ENCODE measurements around the gene NR1H2. TPM values are rescaled to one million over a fixed set of nuclear protein-coding genes. Genes with fewer than 3 reads are reported as not detected.

The NR1H2 gene
- total RNA-seq, 1 experiment from 2014 or later = 189 TPM

GRCh38 chr19:50368649-50369570 lies 7.3 kb upstream of the NR1H2 start:
- DNase-seq (ENCODE audit: low read depth) = peak; percentile 82
- in situ Hi-C loops (cut with HindIII; ENCODE audit: low pct_unique_long_range_greater_than_20kb, low sequenced_read_pairs) = no loop called here

GRCh38 chr19:50371914-50372475 lies 4.3 kb upstream of the NR1H2 start:
- in situ Hi-C loops (cut with HindIII; ENCODE audit: low pct_unique_long_range_greater_than_20kb, low sequenced_read_pairs) = no loop called here
- DNase-seq (ENCODE audit: low read depth) = no peak

- in situ Hi-C loops (cut with HindIII; ENCODE audit: low pct_unique_long_range_greater_than_20kb, low sequenced_read_pairs) = no loop called here
- DNase-seq (ENCODE audit: low read depth) = peak; percentile 50
These were observed 799 bp downstream of the NR1H2 start for GRCh38 chr19:50377051-50377461.

GRCh38 chr19:50377517-50377916 lies 1.3 kb downstream of the NR1H2 start:
- no peak for DNase-seq (ENCODE audit: low read depth)
- in situ Hi-C loops (cut with HindIII; ENCODE audit: low pct_unique_long_range_greater_than_20kb, low sequenced_read_pairs) = no loop called here

- DNase-seq (ENCODE audit: low read depth) = no peak
- in situ Hi-C loops (cut with HindIII; ENCODE audit: low pct_unique_long_range_greater_than_20kb, low sequenced_read_pairs) = no loop called here
These were observed 2.1 kb downstream of the NR1H2 start for GRCh38 chr19:50378169-50378862.

- in situ Hi-C loops (cut with HindIII; ENCODE audit: low pct_unique_long_range_greater_than_20kb, low sequenced_read_pairs) = no loop called here
- no peak for DNase-seq (ENCODE audit: low read depth)
These were observed 2.6 kb downstream of the NR1H2 start for GRCh38 chr19:50378863-50379236.

- DNase-seq (ENCODE audit: low read depth) = no peak
- in situ Hi-C loops (cut with HindIII; ENCODE audit: low pct_unique_long_range_greater_than_20kb, low sequenced_read_pairs) = no loop called here
These were observed 3.3 kb downstream of the NR1H2 start for GRCh38 chr19:50379602-50380001.

GRCh38 chr19:50380137-50380536 lies 3.9 kb downstream of the NR1H2 start:
- no peak for DNase-seq (ENCODE audit: low read depth)
- in situ Hi-C loops (cut with HindIII; ENCODE audit: low pct_unique_long_range_greater_than_20kb, low sequenced_read_pairs) = no loop called here

GRCh38 chr19:50380751-50381151 lies 4.5 kb downstream of the NR1H2 start:
- no peak for DNase-seq (ENCODE audit: low read depth)
- in situ Hi-C loops (cut with HindIII; ENCODE audit: low pct_unique_long_range_greater_than_20kb, low sequenced_read_pairs) = no loop called here

GRCh38 chr19:50381881-50382729 lies 5.8 kb downstream of the NR1H2 start:
- in situ Hi-C loops (cut with HindIII; ENCODE audit: low pct_unique_long_range_greater_than_20kb, low sequenced_read_pairs) = no loop called here
- DNase-seq (ENCODE audit: low read depth) = no peak

- DNase-seq (ENCODE audit: low read depth) = no peak
- in situ Hi-C loops (cut with HindIII; ENCODE audit: low pct_unique_long_range_greater_than_20kb, low sequenced_read_pairs) = no loop called here
These were observed 7.0 kb downstream of the NR1H2 start for GRCh38 chr19:50383001-50383851.

GRCh38 chr19:50383852-50384684 lies 7.8 kb downstream of the NR1H2 start, which contains the start of gene POLD1:
Gene POLD1 (plus strand): TSS chr19:50384347. CDS start chr19:50398852, 14,505 bp downstream.
- DNase-seq (ENCODE audit: low read depth) = peak; percentile 98
- in situ Hi-C loops (cut with HindIII; ENCODE audit: low pct_unique_long_range_greater_than_20kb, low sequenced_read_pairs) = no loop called here

- no peak for DNase-seq (ENCODE audit: low read depth)
These were observed 8.7 kb downstream of the NR1H2 start for GRCh38 chr19:50384685-50385535.

GRCh38 chr19:50387176-50387867 lies 11.1 kb downstream of the NR1H2 start:
- in situ Hi-C loops (cut with HindIII; ENCODE audit: low pct_unique_long_range_greater_than_20kb, low sequenced_read_pairs) = no loop called here
- DNase-seq (ENCODE audit: low read depth) = no peak

More at GRCh38 chr19:50384685-50385535, 8.7 kb downstream of the NR1H2 start:
- in situ Hi-C loops (cut with HindIII; ENCODE audit: low pct_unique_long_range_greater_than_20kb, low sequenced_read_pairs) = no loop called here

GRCh38 chr19:50387868-50388245 lies 11.6 kb downstream of the NR1H2 start:
- in situ Hi-C loops (cut with HindIII; ENCODE audit: low pct_unique_long_range_greater_than_20kb, low sequenced_read_pairs) = no loop called here
- DNase-seq (ENCODE audit: low read depth) = no peak
